Mesenteric fat pad (tissue), 1 donor: ENCODE results near the gene INKA1. TPM values are rescaled to one million over a fixed set of nuclear protein-coding genes. Genes with fewer than 3 reads are reported as not detected.

Source experiments
- DNase-seq: peaks from one replicate; pipeline ENCODE4 v3.0.0-alpha.2; 2020; ENCODE audit warnings: low spot score
- total RNA-seq: library from RNA; stranded (reverse); fragmentation: NEBNext Ultra II Directional; extraction: Animal tissue kit (Norgen Biotek cat#: 25700); gene quantifications from one replicate; pipeline ENCODE4 v1.2.1, GENCODE V29; 2021
- donor health status: DM: yes; HTN: yes; CAD: no.

The INKA1 gene
- total RNA-seq, 1 donor from 2014 or later, result 3.2 TPM

GRCh38 chr3:49786357-49787181, 16.5 kb upstream of the INKA1 start, which contains the start of gene IP6K1:
Gene IP6K1, minus strand, starts transcription at chr3:49786542. Its CDS starts 38,502 bp downstream, at chr3:49748040.
- DNase-seq, result peak; percentile 100

- DNase-seq, result peak; percentile 59
Measured at GRCh38 chr3:49787182-49787464, 15.9 kb upstream of the INKA1 start.

- no peak for DNase-seq
Measured at GRCh38 chr3:49787536-49787935, 15.5 kb upstream of the INKA1 start.

GRCh38 chr3:49788056-49788455, 15.0 kb upstream of the INKA1 start:
- peak; percentile 11 for DNase-seq

- no peak for DNase-seq
Measured at GRCh38 chr3:49790626-49791411, 12.2 kb upstream of the INKA1 start.

GRCh38 chr3:49791571-49791970, 11.5 kb upstream of the INKA1 start:
- DNase-seq, result peak; percentile 55

- DNase-seq, result peak; percentile 43
Measured at GRCh38 chr3:49792371-49793150, 10.5 kb upstream of the INKA1 start.

- no peak for DNase-seq
Measured at GRCh38 chr3:49793486-49794085, 9.5 kb upstream of the INKA1 start.

- DNase-seq, result no peak
Measured at GRCh38 chr3:49794431-49794830, 8.6 kb upstream of the INKA1 start.

GRCh38 chr3:49794926-49795905, 7.8 kb upstream of the INKA1 start:
- no peak for DNase-seq

- no peak for DNase-seq
Measured at GRCh38 chr3:49799105-49799504, 4.0 kb upstream of the INKA1 start.

- DNase-seq, result no peak
Measured at GRCh38 chr3:49799761-49800160, 3.3 kb upstream of the INKA1 start, which contains the start of gene CDHR4. Gene CDHR4, minus strand, starts transcription at chr3:49799873. Its CDS starts 61 bp downstream, at chr3:49799812.

GRCh38 chr3:49801160-49801559, 1.9 kb upstream of the INKA1 start:
- no peak for DNase-seq

- no peak for DNase-seq
Measured at GRCh38 chr3:49803465-49804140, 542 bp downstream of the INKA1 start.

- no peak for DNase-seq
Measured at GRCh38 chr3:49804141-49805041, 1.3 kb downstream of the INKA1 start.

- DNase-seq, result no peak
Measured at GRCh38 chr3:49805367-49805782, 2.3 kb downstream of the INKA1 start.

GRCh38 chr3:49805897-49806701, 3.0 kb downstream of the INKA1 start:
- DNase-seq, result no peak
